HG03060 (cell line): ENCODE data around the gene KRTAP3-2.
"Not testable (repeated sequence)": the region's sequence is repeated elsewhere in the genome, so short reads cannot be mapped to it uniquely, and the experiment has no call there.

Source experiments
- ATAC-seq: cut with Tn5 transposase; IDR thresholded peaks from one replicate; pipeline ENCODE4 v1.9.1; 2021; ENCODE audit warnings: low read depth, moderate number of reproducible peaks; ENCODE audit not compliant: unreplicated experiment

Gene KRTAP3-2

DNA sequence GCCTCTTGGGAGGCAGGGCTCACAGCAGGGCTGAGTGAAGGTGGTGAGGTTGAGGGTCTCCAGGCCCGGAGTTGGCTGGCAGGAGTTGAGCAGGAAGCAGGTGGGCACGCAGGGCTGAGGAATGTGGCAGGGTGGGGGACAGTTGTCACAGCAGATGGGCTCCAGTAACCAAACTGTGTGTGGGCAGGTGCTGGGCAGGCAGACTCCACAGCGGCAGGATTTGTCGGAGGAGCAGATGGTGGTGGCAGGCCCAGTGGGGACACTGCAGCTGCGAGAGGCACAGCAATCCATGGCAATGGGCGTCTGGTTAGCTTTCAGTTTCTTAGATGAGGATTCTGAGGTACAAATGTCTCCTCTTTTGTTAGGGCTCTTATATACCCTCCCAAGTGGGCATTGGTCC lies at the start of gene KRTAP3-2:
KRTAP3-2 (minus strand) TSS at position 344 of the 400 bp plus-strand sequence; CDS start at position 291, 53 bp downstream.
- not testable (repeated sequence) for ATAC-seq

DNA sequence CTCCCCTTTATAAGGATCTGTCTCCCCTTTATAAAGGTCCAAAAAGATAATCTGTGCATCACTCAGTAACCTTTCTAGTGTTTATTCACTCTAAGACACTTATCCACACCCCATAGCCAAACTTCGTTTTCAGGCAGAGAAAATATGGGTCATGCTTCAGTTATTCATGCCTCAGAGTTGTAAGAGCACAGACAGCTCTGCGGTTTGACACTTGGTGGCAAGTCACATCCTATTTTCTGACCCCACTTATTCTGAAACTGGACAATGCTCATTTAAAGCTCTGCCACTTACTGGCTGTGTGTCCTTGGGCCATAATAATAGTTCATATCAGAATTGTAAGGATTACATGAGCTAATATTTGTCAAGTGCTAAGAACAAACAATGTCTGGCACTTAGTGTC lies 49.4 kb upstream of the KRTAP3-2 start:
- ATAC-seq, result no peak

DNA sequence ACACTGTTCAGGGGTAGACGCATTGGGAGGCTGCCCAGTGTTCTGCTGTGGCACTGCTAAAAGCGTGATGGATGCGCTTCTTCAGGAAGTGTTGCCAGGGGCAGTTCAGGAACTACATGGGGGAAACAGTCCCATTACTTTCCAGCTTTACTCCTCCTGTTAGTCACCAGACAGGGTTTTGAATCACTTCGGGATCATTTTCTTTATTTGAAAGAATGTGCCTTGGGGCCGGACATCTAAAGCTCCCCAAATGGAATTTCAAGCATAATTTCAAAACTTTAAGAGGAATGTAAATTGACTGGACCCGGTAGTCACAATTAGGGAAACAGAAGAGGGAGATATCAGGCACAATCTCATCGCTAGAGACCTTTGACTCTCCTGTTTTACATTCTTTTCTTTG lies 48.7 kb upstream of the KRTAP3-2 start:
- no peak for ATAC-seq

DNA sequence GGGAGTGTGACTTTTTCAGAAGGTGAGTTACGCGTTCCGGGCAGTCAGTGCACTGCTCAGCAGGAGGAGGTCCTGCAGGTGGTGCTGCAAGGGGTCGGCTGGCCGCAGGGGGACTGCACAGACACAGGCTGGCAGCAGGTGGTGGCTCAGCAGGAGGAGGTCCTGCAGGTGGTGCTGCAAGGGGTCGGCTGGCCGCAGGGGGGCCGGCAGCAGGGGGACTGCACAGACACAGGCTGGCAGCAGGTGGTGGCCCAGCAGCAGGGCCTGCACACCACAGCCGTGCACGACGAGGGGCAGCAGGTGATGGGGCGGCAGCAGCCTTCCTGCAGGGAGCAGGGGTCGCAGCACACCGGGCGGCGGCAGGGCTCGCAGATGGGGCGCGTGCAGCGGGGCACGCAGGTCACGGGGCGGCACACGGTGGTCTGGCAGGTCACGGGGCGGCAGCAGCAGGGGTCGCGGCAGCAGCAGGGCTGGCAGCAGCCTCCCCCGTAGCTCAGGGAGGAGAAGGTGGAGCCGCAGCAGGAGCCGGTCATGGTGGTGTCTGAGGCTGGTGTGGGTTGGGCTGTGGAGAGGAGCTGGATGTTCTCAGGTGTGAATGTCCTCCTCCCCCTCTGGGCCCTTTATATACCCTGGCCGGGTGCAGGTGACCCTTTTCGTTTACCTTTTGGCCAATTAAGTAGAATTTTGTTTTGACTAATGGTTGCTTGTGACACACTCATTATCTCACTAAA lies 47.2 kb upstream of the KRTAP3-2 start, which contains the start of gene KRTAP2-1:
KRTAP2-1 (minus strand) TSS at position 582 of the 731 bp plus-strand sequence; CDS start at position 533, 49 bp downstream.
- not testable (repeated sequence) for ATAC-seq

DNA sequence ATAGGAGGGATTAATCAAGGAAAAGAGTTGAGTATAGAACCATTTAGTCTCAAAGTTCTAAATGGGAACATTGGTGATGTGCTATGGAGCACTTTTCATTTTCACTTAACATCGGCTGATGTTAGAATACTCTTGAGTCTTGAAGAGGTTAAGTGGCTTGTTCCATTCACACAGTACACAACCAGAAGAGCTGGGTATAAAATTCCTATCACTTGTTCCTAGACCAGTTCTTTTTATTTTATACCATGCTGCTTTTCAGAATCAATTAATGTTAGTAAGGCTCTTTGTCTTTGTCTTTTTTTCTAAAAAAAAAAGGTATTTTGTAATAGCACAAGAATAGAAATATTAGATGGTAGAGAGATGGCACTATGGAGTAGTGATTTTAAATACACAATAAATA lies 43.2 kb upstream of the KRTAP3-2 start:
- ATAC-seq, result no peak

DNA sequence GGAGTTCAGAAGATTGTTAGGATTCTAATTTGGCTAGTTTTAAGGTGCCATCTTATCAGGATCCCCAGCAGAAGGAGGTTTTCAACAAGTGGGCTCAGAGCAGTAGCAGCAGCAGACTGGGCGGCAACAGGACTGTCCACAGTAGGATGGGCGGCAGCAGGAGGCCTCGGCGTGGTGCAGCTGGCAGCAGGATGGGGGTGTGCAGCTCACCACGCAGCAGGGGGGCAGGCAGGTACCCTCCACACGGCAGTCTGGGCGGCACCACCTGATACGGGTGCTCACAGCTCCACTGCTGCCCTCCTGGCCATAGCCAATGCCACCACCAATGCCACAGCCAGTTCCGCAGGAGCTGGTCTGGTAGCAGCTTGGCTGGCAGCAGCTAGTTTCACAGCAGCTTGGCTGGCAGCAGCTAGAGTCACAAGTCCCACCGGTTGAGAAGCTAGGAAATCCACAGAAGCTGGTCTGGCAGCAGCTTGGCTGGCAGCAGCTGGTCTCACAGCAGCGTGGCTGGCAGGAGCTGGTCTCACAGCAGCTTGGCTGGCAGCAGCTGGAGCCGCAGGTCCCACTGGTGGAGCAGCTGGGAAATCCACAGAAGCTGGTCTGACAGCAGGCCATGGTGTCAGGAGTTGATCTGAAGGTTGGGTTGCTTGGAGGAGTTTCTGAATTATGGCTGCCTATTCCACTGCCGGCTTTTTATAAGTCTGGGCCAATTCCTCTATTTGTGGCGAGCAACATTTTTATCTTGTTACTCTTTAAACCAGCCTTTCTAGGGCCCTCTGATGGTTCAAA lies 41.3 kb upstream of the KRTAP3-2 start, which contains the start of gene KRTAP1-1:
KRTAP1-1 (minus strand) TSS at position 668 of the 789 bp plus-strand sequence; CDS start at position 615, 53 bp downstream.
- not testable (repeated sequence) for ATAC-seq

DNA sequence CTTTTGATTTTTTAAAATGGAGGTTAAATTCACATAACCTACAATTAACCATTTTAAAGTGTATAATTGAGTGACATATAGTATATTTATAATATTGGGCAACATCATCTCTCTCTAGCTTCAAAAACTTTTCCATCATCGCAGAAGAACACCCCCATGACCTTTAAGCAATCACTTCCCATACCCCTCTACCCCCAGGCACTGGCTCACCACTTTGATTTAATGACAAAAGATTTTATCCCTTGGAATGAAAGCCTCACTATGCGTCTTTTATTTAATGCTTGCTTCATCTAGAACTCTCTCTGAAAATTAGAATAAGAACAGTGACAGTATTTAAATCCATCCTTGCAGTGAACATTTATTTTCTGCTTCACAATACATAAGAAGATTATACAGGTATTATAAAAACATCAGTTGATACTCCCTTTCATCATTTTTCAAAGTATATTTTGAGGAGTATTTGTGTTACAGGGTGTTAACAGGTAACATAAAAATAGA lies 38.2 kb upstream of the KRTAP3-2 start:
- no peak for ATAC-seq

DNA sequence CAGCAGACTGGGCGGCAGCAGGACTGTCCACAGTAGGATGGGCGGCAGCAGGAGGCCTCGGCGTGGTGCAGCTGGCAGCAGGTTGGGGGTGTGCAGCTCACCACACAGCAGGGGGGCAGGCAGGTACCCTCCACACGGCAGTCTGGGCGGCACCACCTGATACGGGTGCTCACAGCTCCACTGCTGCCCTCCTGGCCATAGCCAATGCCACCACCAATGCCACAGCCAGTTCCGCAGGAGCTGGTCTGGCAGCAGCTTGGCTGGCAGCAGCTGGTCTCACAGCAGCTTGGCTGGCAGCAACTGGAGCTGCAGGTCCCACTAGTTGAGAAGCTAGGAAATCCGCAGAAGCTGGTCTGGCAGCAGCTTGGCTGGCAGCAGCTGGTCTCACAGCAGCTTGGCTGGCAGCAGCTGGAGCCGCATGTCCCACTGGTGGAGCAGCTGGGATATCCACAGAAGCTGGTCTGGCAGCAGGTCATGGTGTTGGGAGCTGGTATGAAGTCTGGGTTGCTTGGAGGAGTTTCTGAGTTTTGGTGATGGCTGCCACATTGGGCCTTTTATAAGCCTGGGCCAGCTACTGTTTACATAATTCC lies 34.7 kb upstream of the KRTAP3-2 start, which contains the start of gene KRTAP1-3:
KRTAP1-3 (minus strand) TSS at position 529 of the 590 bp plus-strand sequence; CDS start at position 476, 53 bp downstream.
- ATAC-seq, result not testable (repeated sequence)

DNA sequence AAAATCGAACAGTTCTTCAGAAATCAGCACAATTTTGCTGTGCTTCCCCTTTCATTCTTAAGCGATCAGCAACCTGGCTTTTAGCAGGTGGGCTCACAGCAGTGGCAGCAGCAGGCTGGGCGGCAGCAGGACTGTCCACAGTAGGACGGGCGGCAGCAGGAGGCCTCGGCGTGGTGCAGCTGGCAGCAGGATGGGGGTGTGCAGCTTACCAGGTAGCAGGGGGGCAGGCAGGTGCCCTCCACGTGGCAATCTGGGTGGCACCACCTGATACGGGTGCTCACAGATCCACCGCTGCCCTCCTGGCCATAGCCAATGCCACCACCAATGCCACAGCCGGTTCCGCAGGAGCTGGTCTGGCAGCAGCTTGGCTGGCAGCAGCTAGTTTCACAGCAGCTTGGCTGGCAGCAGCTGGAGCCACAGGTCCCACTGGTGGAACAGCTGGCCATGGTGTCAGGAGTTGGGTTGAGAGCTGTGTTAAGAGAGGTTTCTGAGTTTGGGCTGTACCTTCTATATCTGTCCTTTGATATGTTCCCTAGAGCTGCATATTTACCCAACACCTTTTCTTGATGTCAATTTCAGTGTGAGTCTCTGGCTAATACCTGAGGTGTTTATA lies 30.0 kb upstream of the KRTAP3-2 start, which contains the start of gene KRTAP1-4:
KRTAP1-4 (minus strand) TSS at position 563 of the 613 bp plus-strand sequence; CDS start at position 446, 117 bp downstream.
- no peak for ATAC-seq

DNA sequence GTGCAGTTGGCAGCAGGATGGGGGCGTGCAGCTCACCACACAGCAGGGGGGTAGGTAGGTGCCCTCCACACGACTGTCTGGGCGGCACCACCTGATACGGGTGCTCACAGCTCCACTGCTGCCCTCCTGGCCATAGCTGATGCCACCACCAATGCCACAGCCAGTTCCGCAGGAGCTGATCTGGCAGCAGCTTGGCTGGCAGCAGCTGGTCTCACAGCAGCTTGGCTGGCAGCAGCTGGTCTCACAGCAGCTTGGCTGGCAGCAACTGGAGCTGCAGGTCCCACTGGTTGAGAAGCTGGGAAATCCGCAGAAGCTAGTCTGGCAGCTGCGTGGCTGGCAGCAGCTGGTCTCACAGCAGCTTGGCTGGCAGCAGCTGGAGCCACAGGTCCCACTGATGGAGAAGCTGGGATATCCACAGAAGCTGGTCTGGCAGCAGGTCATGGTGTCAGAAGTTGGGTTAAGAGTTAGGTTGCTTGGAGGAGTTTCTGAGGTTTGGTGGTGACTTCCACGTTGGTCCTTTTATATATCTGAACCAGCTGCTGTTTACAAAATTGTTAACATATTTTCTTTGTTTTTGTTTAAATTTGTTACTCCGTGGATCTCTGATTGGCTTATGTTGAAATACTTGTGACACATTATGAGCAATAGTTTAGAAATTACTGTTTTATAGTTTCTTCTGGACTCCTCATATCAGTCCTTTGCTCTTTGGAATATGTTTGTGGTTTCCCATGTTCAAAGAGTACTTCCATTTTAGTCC lies 27.2 kb upstream of the KRTAP3-2 start, which contains the start of gene KRTAP1-5:
KRTAP1-5 (minus strand) TSS at position 494 of the 757 bp plus-strand sequence; CDS start at position 441, 53 bp downstream.
- ATAC-seq, result no peak

DNA sequence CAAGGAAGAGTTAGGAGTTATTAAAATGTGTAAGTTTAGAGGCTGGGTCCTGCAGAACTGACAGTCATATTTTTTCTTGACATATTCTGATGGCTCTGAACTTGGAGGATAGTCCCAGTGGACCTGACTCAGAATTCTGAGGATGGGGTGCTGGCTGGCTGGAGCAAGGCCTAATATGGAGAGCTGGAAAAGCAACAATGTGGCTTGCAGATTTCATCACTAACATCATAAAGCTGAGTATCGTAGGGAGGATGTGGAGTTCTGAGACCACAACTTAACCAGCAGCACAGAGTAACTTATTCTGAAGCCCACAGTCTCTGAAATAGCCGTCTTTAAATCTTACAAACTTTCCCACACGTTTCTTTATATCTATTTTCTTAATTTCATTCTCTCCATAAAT lies 25.0 kb upstream of the KRTAP3-2 start:
- no peak for ATAC-seq

DNA sequence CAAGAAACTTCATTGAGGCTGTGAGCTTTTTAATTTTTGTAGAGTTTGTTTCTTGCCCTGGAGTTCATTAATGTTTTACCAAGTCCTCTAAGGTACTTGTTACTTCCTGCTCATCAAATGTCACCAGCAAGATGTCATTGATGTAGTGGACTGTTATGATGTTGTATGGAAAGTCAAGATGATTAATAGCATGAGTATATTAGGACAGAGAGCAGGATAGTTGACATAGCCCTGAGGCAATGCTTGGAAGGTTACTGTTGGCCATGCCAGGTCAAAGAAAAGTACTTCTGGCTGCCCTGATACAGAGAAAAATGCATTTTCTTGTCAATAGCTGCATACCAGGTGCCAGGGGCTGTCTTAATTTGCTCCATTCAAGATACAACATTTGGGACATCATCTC lies 20.6 kb upstream of the KRTAP3-2 start:
- no peak for ATAC-seq

DNA sequence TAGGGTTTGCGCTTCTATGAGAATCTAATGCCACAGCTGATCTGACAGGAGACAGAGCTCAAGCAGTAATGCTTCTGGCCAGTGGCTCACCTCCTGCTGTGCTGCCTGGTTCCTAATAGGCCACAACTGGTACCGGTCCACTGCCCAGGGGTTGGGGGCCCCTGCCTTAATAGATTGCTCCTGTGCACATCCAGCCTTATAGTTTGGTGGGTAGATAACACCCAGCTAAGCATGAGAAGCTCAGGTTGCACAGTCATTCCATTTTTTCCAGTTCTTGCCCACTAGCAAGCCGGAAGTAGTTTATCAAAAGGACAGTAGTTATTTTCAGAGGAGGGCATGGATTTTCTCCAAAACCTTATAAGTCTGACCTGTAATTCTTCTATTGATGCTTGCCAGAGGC lies 19.7 kb upstream of the KRTAP3-2 start:
- no peak for ATAC-seq

DNA sequence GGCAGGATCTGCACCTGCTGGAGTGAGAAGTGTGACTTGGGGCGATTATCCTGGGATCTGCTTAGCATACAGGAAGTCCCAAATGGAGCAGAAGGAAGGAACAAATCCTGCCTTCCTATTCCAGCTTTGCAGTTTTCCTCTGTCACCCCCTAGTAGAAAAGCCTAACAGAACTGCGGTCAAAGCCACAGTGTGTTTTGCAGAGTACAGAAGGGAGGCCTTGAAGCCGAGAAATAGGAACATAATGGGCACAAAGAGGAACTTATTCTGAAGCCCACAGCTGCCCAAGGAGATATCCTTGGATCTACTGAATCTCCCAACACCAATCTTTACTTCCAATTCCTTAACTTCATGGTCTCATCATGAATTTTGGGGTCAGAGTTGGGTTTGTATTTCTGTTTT lies 18.8 kb upstream of the KRTAP3-2 start:
- ATAC-seq, result no peak

DNA sequence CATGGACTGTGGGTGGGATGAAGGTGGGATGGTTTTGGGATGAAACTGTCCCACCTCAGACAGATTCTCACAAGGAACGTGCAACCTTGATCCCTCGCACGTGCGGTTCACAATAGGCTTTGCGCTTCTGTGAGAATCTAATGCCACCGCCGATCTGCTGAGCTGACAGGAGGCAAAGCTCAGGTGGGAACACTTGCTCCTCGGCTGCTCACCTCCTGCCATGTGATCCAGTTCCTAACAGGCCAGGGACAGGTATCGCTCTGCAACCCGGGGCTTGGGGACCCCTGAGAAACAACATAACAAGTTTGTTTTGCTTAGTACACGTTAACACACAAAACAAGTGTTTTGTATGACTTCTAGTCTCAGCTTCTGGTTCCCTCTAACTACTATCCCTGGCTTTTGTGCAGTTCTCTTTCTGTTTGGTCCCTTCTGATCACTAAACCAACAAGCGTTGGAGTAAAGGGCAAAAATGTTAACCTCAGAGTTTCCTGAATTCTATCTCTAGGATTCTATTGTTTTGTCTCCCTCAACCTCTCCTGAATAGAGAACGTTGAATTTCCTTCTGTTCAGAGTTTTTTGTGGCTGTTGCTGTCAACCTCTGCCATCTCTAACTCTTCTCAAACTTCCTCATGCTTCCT lies 17.0 kb upstream of the KRTAP3-2 start:
- ATAC-seq, result no peak

DNA sequence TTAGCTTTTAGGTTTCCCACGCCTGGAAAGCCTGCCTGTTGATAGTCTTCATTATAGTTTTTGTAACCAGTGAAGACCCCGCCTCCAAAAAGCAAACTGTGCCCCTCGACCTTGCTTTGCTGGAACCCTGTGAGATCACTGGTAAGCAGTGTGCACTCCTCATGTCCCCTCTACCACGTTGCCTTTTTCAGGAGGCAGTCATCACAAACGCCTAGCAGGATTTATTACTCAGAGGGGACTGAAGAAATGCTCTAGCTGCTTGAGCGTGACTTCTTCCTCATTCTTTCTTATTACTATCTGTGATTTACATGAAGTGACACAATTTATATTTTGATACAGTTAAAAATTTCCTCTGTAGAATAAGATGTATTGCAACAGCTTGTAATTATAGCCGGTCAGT lies 15.7 kb upstream of the KRTAP3-2 start:
- ATAC-seq, result no peak

DNA sequence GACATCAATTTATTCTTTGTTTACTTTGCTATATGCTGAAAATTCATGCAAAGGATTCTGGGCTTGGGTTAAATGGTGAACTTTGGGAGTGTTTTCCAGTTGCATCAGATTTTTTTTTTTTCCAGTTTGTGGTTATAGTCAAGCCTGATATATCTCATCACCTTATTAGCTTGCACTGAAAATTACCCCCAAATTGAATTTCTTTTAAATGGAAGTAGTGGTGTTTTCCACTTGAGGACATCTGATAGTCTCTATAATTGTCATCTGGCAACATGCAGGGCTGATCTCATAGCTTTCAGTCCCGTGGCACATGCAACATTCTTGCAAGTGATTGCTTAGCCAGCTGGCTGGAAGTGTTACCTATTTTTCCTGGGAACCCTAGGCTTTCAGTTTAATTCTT lies 13.9 kb upstream of the KRTAP3-2 start:
- ATAC-seq, result no peak

DNA sequence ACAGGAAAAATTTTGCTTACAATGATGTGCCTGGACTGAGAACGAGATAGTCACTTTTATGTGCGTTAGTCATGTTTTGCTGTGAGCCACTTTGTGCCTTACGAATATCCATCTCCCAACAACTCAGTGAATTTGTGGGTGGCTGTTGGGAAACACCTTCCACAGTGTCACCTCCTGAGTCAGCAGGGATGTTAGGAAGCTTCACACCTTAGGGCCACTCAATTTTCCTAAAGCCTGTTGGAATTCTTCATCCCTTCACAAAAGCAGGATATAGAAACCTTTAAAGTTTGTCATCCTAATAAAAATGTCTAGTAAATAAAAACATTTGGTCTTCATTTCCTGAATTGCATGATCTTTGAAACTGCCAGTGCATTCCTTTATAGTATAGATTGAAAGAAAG lies 13.5 kb upstream of the KRTAP3-2 start:
- no peak for ATAC-seq
